H9 (cell line): ENCODE results near the gene PHTF2. TPM values are rescaled to one million over a fixed set of nuclear protein-coding genes. Genes with fewer than 3 reads are reported as not detected.

Experiments used
- DNase-seq: peaks from one replicate; pipeline ENCODE4 v3.0.0-alpha.2; 2017
- H2AFZ ChIP-seq: one replicate; pipeline ENCODE4 v1.6.1; 2013; ENCODE audit warnings: mild to moderate bottlenecking, low read length, control low read depth, moderate library complexity
- H2AK5ac ChIP-seq: 2 replicates; pipeline ENCODE4 v1.6.1; 2013; ENCODE audit warnings: low read length, control low read depth, mixed read lengths; ENCODE audit not compliant: insufficient read length
- H2BK120ac ChIP-seq: one replicate; pipeline ENCODE4 v1.6.1; 2013; ENCODE audit warnings: low read depth, mild to moderate bottlenecking, low read length, control low read depth, inconsistent platforms; ENCODE audit not compliant: poor library complexity, severe bottlenecking
- H2BK12ac ChIP-seq: 2 replicates; pipeline ENCODE4 v1.6.1; 2013; ENCODE audit warnings: low read length, control low read depth, mixed read lengths, low read depth; ENCODE audit not compliant: insufficient read length
- H2BK15ac ChIP-seq: 2 replicates; pipeline ENCODE4 v1.6.1; 2013; ENCODE audit warnings: low read depth, low read length, control low read depth
- H2BK20ac ChIP-seq: one replicate; pipeline ENCODE4 v1.6.1; 2013; ENCODE audit warnings: low read depth, mild to moderate bottlenecking, low read length, control low read depth, inconsistent platforms; ENCODE audit not compliant: poor library complexity, severe bottlenecking
- H2BK5ac ChIP-seq: 2 replicates; pipeline ENCODE4 v1.6.1; 2013; ENCODE audit warnings: low read length, control low read depth, mixed read lengths; ENCODE audit not compliant: insufficient read length
- H3K14ac ChIP-seq: 2 replicates; pipeline ENCODE4 v1.6.1; 2013; ENCODE audit warnings: low read length, control low read depth; ENCODE audit not compliant: insufficient read depth
- H3K18ac ChIP-seq: 2 replicates; pipeline ENCODE4 v1.6.1; 2013; ENCODE audit warnings: low read depth, mild to moderate bottlenecking, mixed read lengths, low read length, control low read depth; ENCODE audit not compliant: insufficient read length
- H3K23ac ChIP-seq: 2 replicates; pipeline ENCODE4 v1.6.1; 2013; ENCODE audit warnings: low read length, control low read depth, mixed read lengths, low read depth; ENCODE audit not compliant: insufficient read length
- H3K23me2 ChIP-seq: 2 replicates; pipeline ENCODE4 v1.6.1; 2013; ENCODE audit warnings: low read depth, mild to moderate bottlenecking, mixed read lengths, low read length, control low read depth; ENCODE audit not compliant: insufficient read length, poor library complexity, severe bottlenecking
- H3K27ac ChIP-seq: 2 replicates; pipeline ENCODE4 v1.5.1; 2013; ENCODE audit warnings: low read length, control low read depth, mixed read lengths, low read depth; ENCODE audit not compliant: insufficient read length
- H3K27me3 ChIP-seq: 2 replicates; pipeline ENCODE4 v1.6.1; 2013; ENCODE audit warnings: low read length, control low read depth, inconsistent platforms; ENCODE audit not compliant: insufficient read depth
- H3K4ac ChIP-seq: 2 replicates; pipeline ENCODE4 v1.6.1; 2013; ENCODE audit warnings: low read depth, mild to moderate bottlenecking, control low read depth, inconsistent platforms, low read length, moderate library complexity
- H3K4me1 ChIP-seq: 2 replicates; pipeline ENCODE4 v1.6.1; 2013; ENCODE audit warnings: low read length, control low read depth, inconsistent platforms; ENCODE audit not compliant: insufficient read depth
- H3K4me2 ChIP-seq: 2 replicates; pipeline ENCODE4 v1.6.1; 2013; ENCODE audit warnings: low read length, control low read depth, mixed read lengths; ENCODE audit not compliant: insufficient read length, insufficient read depth
- H3K56ac ChIP-seq: 2 replicates; pipeline ENCODE4 v1.6.1; 2013; ENCODE audit warnings: low read depth, mild to moderate bottlenecking, mixed read lengths, low read length, control low read depth; ENCODE audit not compliant: insufficient read length
- H3K79me1 ChIP-seq: 2 replicates; pipeline ENCODE4 v1.6.1; 2013; ENCODE audit warnings: low read depth, mild to moderate bottlenecking, moderate library complexity, low read length, control low read depth, inconsistent platforms; ENCODE audit not compliant: insufficient read depth, poor library complexity, severe bottlenecking
- H3K79me2 ChIP-seq: 2 replicates; pipeline ENCODE4 v1.6.1; 2013; ENCODE audit warnings: low read length, control low read depth, inconsistent platforms; ENCODE audit not compliant: insufficient read depth
- H3K9ac ChIP-seq: 2 replicates; pipeline ENCODE4 v1.6.1; 2013; ENCODE audit warnings: low read length, control low read depth, mixed read lengths; ENCODE audit not compliant: insufficient read length; ENCODE audit errors: extremely low read depth
- H3K9me3 ChIP-seq: one replicate; pipeline ENCODE4 v1.6.1; 2013; ENCODE audit warnings: low read depth, low read length, inconsistent platforms; ENCODE audit not compliant: control insufficient read depth
- H3T11ph ChIP-seq: one replicate; pipeline ENCODE4 v1.6.1; 2013; ENCODE audit warnings: mild to moderate bottlenecking, low read length, control low read depth, inconsistent platforms
- H4K20me1 ChIP-seq: one replicate; pipeline ENCODE4 v1.6.1; 2013; ENCODE audit not compliant: control insufficient read depth, insufficient read length, insufficient read depth
- H4K5ac ChIP-seq: 2 replicates; pipeline ENCODE4 v1.6.1; 2013; ENCODE audit warnings: low read depth, mild to moderate bottlenecking, mixed read lengths, low read length, control low read depth; ENCODE audit not compliant: insufficient read length
- H4K8ac ChIP-seq: replicated peaks from 2 replicates; pipeline ENCODE4 v1.6.1; 2013; ENCODE audit warnings: low read length, control low read depth, mixed read lengths, low read depth; ENCODE audit not compliant: insufficient read length
- H4K91ac ChIP-seq: 2 replicates; pipeline ENCODE4 v1.6.1; 2013; ENCODE audit warnings: low read depth, mild to moderate bottlenecking, moderate library complexity, mixed read lengths, low read length, control low read depth; ENCODE audit not compliant: insufficient read length
- H3K27ac Mint-ChIP-seq, 3 experiments: 2 replicates in 2 of 3; 3 replicates in 1 of 3; pipeline ENCODE4 v1.8.0; 2020 to 2021; ENCODE audit warnings: mixed read lengths in 3 of 3, mild to moderate bottlenecking in 1 of 3, moderate library complexity in 1 of 3
- H3K27me3 Mint-ChIP-seq: 2 replicates; pipeline ENCODE4 v1.8.0; 2021; ENCODE audit warnings: low read depth, mild to moderate bottlenecking, moderate library complexity, mixed read lengths
- H3K36me3 Mint-ChIP-seq, 3 experiments: 2 replicates in 2 of 3; 3 replicates in 1 of 3; pipeline ENCODE4 v1.8.0; 2020 to 2021; ENCODE audit warnings: low read depth in 3 of 3, mixed read lengths in 3 of 3; ENCODE audit not compliant: insufficient read depth in 1 of 3
- H3K4me1 Mint-ChIP-seq, 2 experiments: 2 replicates each; pipeline ENCODE4 v1.8.0; 2020; ENCODE audit warnings: mixed read lengths in 2 of 2
- H3K4me3 Mint-ChIP-seq, 2 experiments: 2 replicates in 1 of 2; 3 replicates in 1 of 2; pipeline ENCODE4 v1.8.0; 2020 to 2021; ENCODE audit warnings: mild to moderate bottlenecking in 2 of 2, mixed read lengths in 2 of 2, moderate library complexity in 1 of 2
- H3K9me3 Mint-ChIP-seq, 2 experiments: 2 replicates in 1 of 2; 3 replicates in 1 of 2; pipeline ENCODE4 v1.8.0; 2020; ENCODE audit warnings: mild to moderate bottlenecking in 2 of 2, mixed read lengths in 2 of 2, moderate library complexity in 1 of 2
- CTCF ChIP-seq: fragments of 200-600 bp; sonication (generic); conservative IDR thresholded peaks from 3 replicates; pipeline ENCODE4 v1.8.0; 2021; ENCODE audit warnings: antibody characterized with exemption, mild to moderate bottlenecking
- WGBS: extraction: QIAGEN DNeasy Blood & Tissue Kit; methylation state at CpG from one replicate; pipeline ENCODE4 v1.1.7; 2013; ENCODE audit warnings: missing lambda C conversion rate, low lambda C conversion rate, mixed read lengths; ENCODE audit not compliant: insufficient read length; ENCODE audit errors: extremely low coverage; 5-methylcytosine and 5-hydroxymethylcytosine counted together
- total RNA-seq: library from RNA; stranded (reverse); gene quantifications from 2 replicates; pipeline ENCODE4 v1.2.1, GENCODE V29; 2021

The PHTF2 gene
- total RNA-seq, 1 experiment from 2014 or later, result 16.2 TPM

- Histone ChIP-seq H2BK12ac (no peak overlapping the region), H3K79me1 (no peaks in the 10 kb centered on the region), H3K9me3 (no peaks in the 10 kb centered on the region), H3K4ac (no peak overlapping the region), H3T11ph (no peak overlapping the region), H3K9ac (no peak overlapping the region), H3K23ac (no peak overlapping the region), H2BK15ac (no peak overlapping the region), H3K4me2 (no peak overlapping the region), H4K20me1 (no peaks in the 10 kb centered on the region), H2BK120ac (no peak overlapping the region), H3K27me3 (no peaks in the 10 kb centered on the region), H3K27ac (no peak overlapping the region), H3K18ac (no peak overlapping the region), H4K91ac (no peak overlapping the region), H2BK20ac (no peak overlapping the region), H3K14ac (no peak overlapping the region), H4K8ac (no peak overlapping the region), H3K4me1 (no peaks in the 10 kb centered on the region; the same call in 1 of the 2 replicates), H2BK5ac (no peak overlapping the region), H4K5ac (no peak overlapping the region), H3K56ac (no peak overlapping the region), H3K23me2 (no peaks in the 10 kb centered on the region), H3K79me2 (no peaks in the 10 kb centered on the region), H2AK5ac (no peak overlapping the region), H2AFZ (no peak overlapping the region)
- Mint-ChIP-seq H3K4me1 (peaks cover 0 to 6% of the 10 kb centered on the region in 2 experiments; a peak in 2 of 4 replicates), H3K4me3 (no peak overlapping the region), H3K9me3 (no peaks in the 10 kb centered on the region), H3K27ac (no peak overlapping the region; a peak in 1 of 7 replicates), H3K36me3 (no peaks in the 10 kb centered on the region), H3K27me3 (peaks cover 1% of the 10 kb centered on the region; the same call in 1 of the 2 replicates)
- DNase-seq, result no peak
- WGBS, result no CpG with 5 or more reads among the region's 5 CpGs
- TF ChIP-seq CTCF, result no peak
Measured at GRCh38 chr7:77982926-77983550, 184.5 kb downstream of the PHTF2 start.
